Caco-2 (cell line): ENCODE data around the gene IL17C. TPM values are rescaled to one million over a fixed set of nuclear protein-coding genes. Genes with fewer than 3 reads are reported as not detected.

Source experiments
- BruUV-seq: library from RNA; stranded (reverse); fragments of 400-500 nt; replicated peaks from 2 replicates; lab custom pipeline; 2021; lab: Mats Ljungman, UMichigan
- CTCF ChIA-PET: fragments of 300-600 bp; sonication (Branson Sonifier 250); formaldehyde crosslinking; loops from one replicate; lab custom pipeline; 2022; ENCODE audit warnings: antibody characterized with exemption; lab: Charles Lee
- POLR2A ChIA-PET: fragments of 300-600 bp; sonication (Branson Sonifier 250); formaldehyde crosslinking; loops from one replicate; lab custom pipeline; 2022; ENCODE audit warnings: antibody characterized with exemption; lab: Charles Lee
- DNase-seq, 2 experiments: peaks; one replicate each; pipeline versions ENCODE4 v3.0.0 to v3.0.0-alpha.2; 2020 to 2022
- H3K27me3 ChIP-seq: replicated peaks from 2 replicates; pipeline ENCODE4 v1.6.0; 2011; ENCODE audit warnings: low read length; ENCODE audit not compliant: control insufficient read depth, insufficient read depth
- H3K36me3 ChIP-seq: 2 replicates; pipeline ENCODE4 v1.5.1; 2011; ENCODE audit warnings: low read length; ENCODE audit not compliant: control insufficient read depth, insufficient read depth
- H3K4me1 ChIP-seq: fragments of 250-450 bp; sonication (Bioruptor Pico); 2 replicates; pipeline ENCODE4 v1.5.1; 2020; ENCODE audit warnings: mild to moderate bottlenecking
- H3K4me3 ChIP-seq: 2 replicates; pipeline ENCODE4 v1.5.1; 2011; ENCODE audit warnings: low read depth, mild to moderate bottlenecking, control low read depth, low read length
- H3K9me3 ChIP-seq: fragments of 250-450 bp; sonication (Bioruptor Pico); 2 replicates; pipeline ENCODE4 v1.5.1; 2020; ENCODE audit warnings: mild to moderate bottlenecking, moderate library complexity
- H3K27ac Mint-ChIP-seq: one replicate; pipeline ENCODE4 v1.8.0; 2022; ENCODE audit warnings: mixed read lengths; ENCODE audit not compliant: unreplicated experiment
- H3K27me3 Mint-ChIP-seq: one replicate; pipeline ENCODE4 v1.8.0; 2022; ENCODE audit warnings: mixed read lengths; ENCODE audit not compliant: insufficient read depth, unreplicated experiment
- H3K36me3 Mint-ChIP-seq: one replicate; pipeline ENCODE4 v1.8.0; 2022; ENCODE audit warnings: mild to moderate bottlenecking, mixed read lengths; ENCODE audit not compliant: insufficient read depth, unreplicated experiment
- H3K4me1 Mint-ChIP-seq: one replicate; pipeline ENCODE4 v1.8.0; 2022; ENCODE audit warnings: low read depth, mixed read lengths; ENCODE audit not compliant: unreplicated experiment
- H3K4me3 Mint-ChIP-seq: one replicate; pipeline ENCODE4 v1.8.0; 2022; ENCODE audit warnings: mild to moderate bottlenecking, moderate library complexity, mixed read lengths; ENCODE audit not compliant: unreplicated experiment
- H3K9me3 Mint-ChIP-seq: one replicate; pipeline ENCODE4 v1.8.0; 2022; ENCODE audit warnings: mixed read lengths; ENCODE audit not compliant: unreplicated experiment
- intact Hi-C: fragments of 100-400 bp; cut with micrococcal nuclease; formaldehyde crosslinking; loops from one replicate; pipeline ENCODE4 v1.10.0; 2022; ENCODE audit not compliant: unreplicated experiment
- total RNA-seq: library from RNA; stranded (reverse); gene quantifications from 2 replicates; pipeline ENCODE4 v1.2.3, GENCODE V29; 2022
- TF ChIP-seq, protein P1 (sequence below), 2 experiments: fragments of 200-600 bp in 1 of 2; IDR thresholded peaks; 1 replicate in 1 of 2; 2 replicates in 1 of 2; pipeline versions ENCODE4 v1.5.1 to v1.8.0; 2011 to 2022; ENCODE audit warnings: antibody characterized with exemption in 1 of 2, control low read depth in 1 of 2, inconsistent platforms in 1 of 2, low read depth in 1 of 2, low read length in 1 of 2, mild to moderate bottlenecking in 1 of 2, moderate library complexity in 1 of 2; ENCODE audit not compliant: insufficient read depth in 1 of 2, severe bottlenecking in 1 of 2, unreplicated experiment in 1 of 2

IL17C gene
- total RNA-seq, 1 experiment from 2014 or later, result not detected

DNA sequence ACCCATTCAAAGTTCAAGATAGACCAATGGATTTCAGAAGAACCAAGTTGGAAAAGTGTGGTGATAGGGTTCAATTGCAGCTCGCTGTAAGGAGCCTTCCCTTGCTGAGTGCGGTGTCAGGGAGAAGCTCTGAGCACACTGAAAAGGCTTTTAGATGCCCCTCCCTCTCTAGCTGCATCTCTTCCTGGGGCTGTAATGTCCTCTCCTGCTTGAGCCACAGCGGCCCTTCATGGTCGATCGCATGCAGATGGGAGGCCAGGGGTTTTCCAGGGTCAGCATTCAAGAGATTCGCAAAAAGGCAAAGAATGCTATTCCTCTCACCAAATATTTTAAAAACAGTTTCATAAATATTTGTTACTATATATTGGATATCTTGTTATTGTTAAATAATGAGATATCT, 44.5 kb upstream of the IL17C start:
- H3K9me3 ChIP-seq, result no peaks in the 10 kb centered on the region
- DNase-seq, result no peak
- no peaks in the 10 kb centered on the region for H3K27me3 ChIP-seq
- intact Hi-C loops, result no loop called here
- H3K27ac Mint-ChIP-seq, result no peak overlapping the region
- no peaks in the 10 kb centered on the region for H3K27me3 Mint-ChIP-seq
- no peak overlapping the region for H3K4me3 ChIP-seq
- 0 out of 2 replicates have a peak, but pooled peaks cover 6% of the 10 kb centered on the region for H3K4me1 ChIP-seq
- H3K4me3 Mint-ChIP-seq, result no peak overlapping the region
- peaks cover 77% of the 10 kb centered on the region for H3K36me3 Mint-ChIP-seq
- no peaks in the 10 kb centered on the region for H3K4me1 Mint-ChIP-seq
- H3K9me3 Mint-ChIP-seq, result no peaks in the 10 kb centered on the region
- H3K36me3 ChIP-seq, result peaks cover 2% of the 10 kb centered on the region
- CTCF ChIA-PET, result interaction anchor here (0.6 to 1.0 kb wide), 2 partner anchors 9 to 144 kb away, joined by 3 read pairs; no protein-coding TSS in a partner anchor
- POLR2A ChIA-PET, result interaction anchor here (0.6 kb wide), 1 partner anchor 19 kb away, joined by 3 read pairs; no protein-coding TSS in a partner anchor
- TF ChIP-seq, protein P1, sequence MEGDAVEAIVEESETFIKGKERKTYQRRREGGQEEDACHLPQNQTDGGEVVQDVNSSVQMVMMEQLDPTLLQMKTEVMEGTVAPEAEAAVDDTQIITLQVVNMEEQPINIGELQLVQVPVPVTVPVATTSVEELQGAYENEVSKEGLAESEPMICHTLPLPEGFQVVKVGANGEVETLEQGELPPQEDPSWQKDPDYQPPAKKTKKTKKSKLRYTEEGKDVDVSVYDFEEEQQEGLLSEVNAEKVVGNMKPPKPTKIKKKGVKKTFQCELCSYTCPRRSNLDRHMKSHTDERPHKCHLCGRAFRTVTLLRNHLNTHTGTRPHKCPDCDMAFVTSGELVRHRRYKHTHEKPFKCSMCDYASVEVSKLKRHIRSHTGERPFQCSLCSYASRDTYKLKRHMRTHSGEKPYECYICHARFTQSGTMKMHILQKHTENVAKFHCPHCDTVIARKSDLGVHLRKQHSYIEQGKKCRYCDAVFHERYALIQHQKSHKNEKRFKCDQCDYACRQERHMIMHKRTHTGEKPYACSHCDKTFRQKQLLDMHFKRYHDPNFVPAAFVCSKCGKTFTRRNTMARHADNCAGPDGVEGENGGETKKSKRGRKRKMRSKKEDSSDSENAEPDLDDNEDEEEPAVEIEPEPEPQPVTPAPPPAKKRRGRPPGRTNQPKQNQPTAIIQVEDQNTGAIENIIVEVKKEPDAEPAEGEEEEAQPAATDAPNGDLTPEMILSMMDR (IDR thresholded peaks at IDR 0.05; ENCODE audit: insufficient read depth in 1 of 2, low read depth in 1 of 2, low read length in 1 of 2, severe bottlenecking in 1 of 2, unreplicated experiment in 1 of 2), result no peak
- no TSS peak for BruUV-seq

DNA sequence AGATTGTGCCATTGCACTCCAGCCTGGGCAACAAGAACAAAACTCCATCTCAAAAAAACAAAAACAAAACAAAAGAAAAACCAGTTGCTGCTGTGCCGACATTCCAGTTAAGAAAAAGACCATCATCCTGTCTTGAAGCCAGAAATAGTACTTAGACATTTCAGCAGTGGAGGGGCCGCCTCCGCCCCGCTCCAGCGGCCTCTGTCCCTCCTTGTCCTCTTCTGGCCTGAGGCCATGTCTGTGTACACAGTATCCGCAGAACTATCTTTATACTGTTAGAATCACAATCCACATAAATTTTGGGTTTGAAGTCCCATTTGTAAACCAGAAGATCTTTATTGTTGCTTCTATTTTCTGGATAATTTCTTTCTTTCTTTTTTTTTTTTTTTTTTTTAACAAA, 43.3 kb upstream of the IL17C start:
- 0 out of 2 replicates have a peak, but pooled peaks cover 6% of the 10 kb centered on the region for H3K4me1 ChIP-seq
- Mint-ChIP-seq H3K27me3 (no peaks in the 10 kb centered on the region), H3K4me1 (no peaks in the 10 kb centered on the region), H3K27ac (no peak overlapping the region), H3K36me3 (peaks cover 77% of the 10 kb centered on the region), H3K4me3 (no peak overlapping the region), H3K9me3 (no peaks in the 10 kb centered on the region)
- H3K4me3 ChIP-seq, result no peak overlapping the region
- TF ChIP-seq, protein P1 (IDR thresholded peaks at IDR 0.05; ENCODE audit: insufficient read depth in 1 of 2, low read depth in 1 of 2, low read length in 1 of 2, severe bottlenecking in 1 of 2, unreplicated experiment in 1 of 2), result no peak
- CTCF ChIA-PET, result no interaction called here
- no peak for DNase-seq
- H3K9me3 ChIP-seq, result no peaks in the 10 kb centered on the region
- no TSS peak for BruUV-seq
- H3K36me3 ChIP-seq, result peaks cover 6% of the 10 kb centered on the region
- no peaks in the 10 kb centered on the region for H3K27me3 ChIP-seq
- POLR2A ChIA-PET, result no interaction called here
- intact Hi-C loops, result no loop called here

DNA sequence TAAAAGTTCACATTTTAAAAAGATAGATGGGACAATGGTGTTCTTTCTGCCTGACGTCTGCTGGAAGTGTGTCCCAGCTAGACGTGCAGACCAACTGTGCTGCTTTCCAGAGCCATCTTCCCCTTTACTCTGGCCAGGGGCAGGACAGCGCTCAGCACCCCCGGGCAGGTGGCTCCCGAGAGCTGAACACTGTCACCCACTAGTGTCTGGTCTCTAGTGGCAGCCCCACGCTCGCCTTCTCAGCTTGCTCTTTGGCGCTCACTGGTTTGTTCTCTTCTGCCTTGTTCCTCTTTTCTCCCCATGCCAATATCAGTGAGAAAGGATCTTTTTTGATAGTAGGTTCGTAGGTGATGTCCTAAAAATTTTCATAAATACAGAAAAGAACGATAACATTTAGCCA, 42.5 kb upstream of the IL17C start:
- ChIA-PET POLR2A (no interaction called here), CTCF (no interaction called here)
- H3K4me1 ChIP-seq, result 0 out of 2 replicates have a peak, but pooled peaks cover 6% of the 10 kb centered on the region
- no peaks in the 10 kb centered on the region for H3K9me3 ChIP-seq
- BruUV-seq, result no TSS peak
- H3K4me3 ChIP-seq, result no peak overlapping the region
- no peak for DNase-seq
- Mint-ChIP-seq H3K27ac (no peak overlapping the region), H3K27me3 (no peaks in the 10 kb centered on the region), H3K36me3 (peaks cover 78% of the 10 kb centered on the region), H3K4me1 (no peaks in the 10 kb centered on the region), H3K9me3 (no peaks in the 10 kb centered on the region), H3K4me3 (no peak overlapping the region)
- H3K27me3 ChIP-seq, result no peaks in the 10 kb centered on the region
- TF ChIP-seq, protein P1 (IDR thresholded peaks at IDR 0.05; ENCODE audit: insufficient read depth in 1 of 2, low read depth in 1 of 2, low read length in 1 of 2, severe bottlenecking in 1 of 2, unreplicated experiment in 1 of 2), result no peak
- H3K36me3 ChIP-seq, result peaks cover 6% of the 10 kb centered on the region
- intact Hi-C loops, result no loop called here
